ENCODE measurements around the gene GRAMD1C.

- TF ChIP-seq FOXJ3 (CRISPR knock-in tag; IDR thresholded peaks at IDR 0.05), result no peak
- TF ChIP-seq EP300 (IDR thresholded peaks at IDR 0.05; ENCODE audit: borderline replicate concordance in 1 of 2, low read depth in 1 of 2, low read length in 1 of 2), result no peak
- TF ChIP-seq CTCF (IDR thresholded peaks at IDR 0.05), result no peak
- no peak for TF ChIP-seq USF2 (IDR thresholded peaks at IDR 0.05; ENCODE audit: borderline replicate concordance, low read depth, low read length)
- TF ChIP-seq CHD2 (IDR thresholded peaks at IDR 0.05; ENCODE audit: low read length, partially characterized antibody), result no peak
- no peak for TF ChIP-seq TEAD4 (IDR thresholded peaks at IDR 0.05; ENCODE audit: borderline replicate concordance, insufficient read depth)
- TF ChIP-seq MXI1 (IDR thresholded peaks at IDR 0.05; ENCODE audit: low read depth, low read length), result no peak
Observed at GRCh38 chr3:113906568-113907140, 68.1 kb downstream of the GRAMD1C start.

All from SK-N-SH (cell line).